HEK293T (cell line): ENCODE results near the gene PASD1.

ENCODE experiments used
- ARNT ChIP-seq: fragments of 450-650 bp; IDR thresholded peaks from 2 replicates; pipeline ENCODE4 v1.6.1; 2017; ENCODE audit warnings: mild to moderate bottlenecking
- BHLHE40 ChIP-seq: fragments of 450-650 bp; IDR thresholded peaks from 2 replicates; pipeline ENCODE4 v1.6.1; 2016; ENCODE audit warnings: mild to moderate bottlenecking, moderate library complexity, borderline replicate concordance
- FOXM1 ChIP-seq: fragments of 450-650 bp; IDR thresholded peaks from 2 replicates; pipeline ENCODE4 v1.6.1; 2017; ENCODE audit warnings: mild to moderate bottlenecking, borderline replicate concordance
- NFRKB ChIP-seq: fragments of 450-650 bp; IDR thresholded peaks from 2 replicates; pipeline ENCODE4 v1.6.1; 2016; ENCODE audit warnings: mild to moderate bottlenecking, moderate library complexity
- TARDBP ChIP-seq: fragments of 450-650 bp; IDR thresholded peaks from 2 replicates; pipeline ENCODE4 v1.6.1; 2016

GRCh38 chrX:151704041-151704663 is 140.7 kb downstream of the PASD1 start:
- no peak for TF ChIP-seq BHLHE40
- no peak for TF ChIP-seq NFRKB
- no peak for TF ChIP-seq TARDBP
- no peak for TF ChIP-seq ARNT
- TF ChIP-seq FOXM1, result no peak
